ENCODE data around the gene NEUROD6. TPM values are rescaled to one million over a fixed set of nuclear protein-coding genes. Genes with fewer than 3 reads are reported as not detected.

NEUROD6 gene
- total RNA-seq, result not detected

GRCh38 chr7:31340603-31341002 is at the start of gene NEUROD6:
NEUROD6 (minus strand) TSS chr7:31340726; CDS start chr7:31339268, 1,458 bp downstream.
- DNase-seq, result no peak
- Mint-ChIP-seq H3K4me1 (no peaks in the 10 kb centered on the region), H3K27ac (no peak within 1 kb of the TSS), H3K36me3 (ENCODE audit: low read depth) (no peaks in the 10 kb centered on the region), H3K9me3 (no peaks in the 10 kb centered on the region), H3K27me3 (peaks cover 3% of the 10 kb centered on the region), H3K4me3 (no peak within 1 kb of the TSS)
- ChIA-PET CTCF (no interaction called here), POLR2A (no interaction called here)

- ChIA-PET CTCF (no interaction called here), POLR2A (no interaction called here)
- H3K4me3 Mint-ChIP-seq, result no peak overlapping the region
Observed at GRCh38 chr7:31384466-31384865, 43.9 kb upstream of the NEUROD6 start.

GRCh38 chr7:31382722-31383121 is 42.2 kb upstream of the NEUROD6 start:
- Mint-ChIP-seq H3K4me3 (no peak overlapping the region), H3K36me3 (ENCODE audit: low read depth) (no peaks in the 10 kb centered on the region), H3K27ac (no peak overlapping the region), H3K27me3 (no peaks in the 10 kb centered on the region), H3K4me1 (no peaks in the 10 kb centered on the region), H3K9me3 (peaks cover 2% of the 10 kb centered on the region)
- ChIA-PET POLR2A (no interaction called here), CTCF (no interaction called here)
- no peak for DNase-seq

More at GRCh38 chr7:31384466-31384865, 43.9 kb upstream of the NEUROD6 start:
- peaks cover 2% of the 10 kb centered on the region for H3K9me3 Mint-ChIP-seq
- no peak overlapping the region for H3K27ac Mint-ChIP-seq
- no peak for DNase-seq
- H3K4me1 Mint-ChIP-seq, result no peaks in the 10 kb centered on the region
- no peaks in the 10 kb centered on the region for H3K36me3 Mint-ChIP-seq (ENCODE audit: low read depth)
- no peaks in the 10 kb centered on the region for H3K27me3 Mint-ChIP-seq

GRCh38 chr7:31373337-31374289 is 33.1 kb upstream of the NEUROD6 start:
- Mint-ChIP-seq H3K27me3 (no peaks in the 10 kb centered on the region), H3K4me3 (no peak overlapping the region), H3K36me3 (ENCODE audit: low read depth) (no peaks in the 10 kb centered on the region), H3K4me1 (no peaks in the 10 kb centered on the region), H3K9me3 (no peaks in the 10 kb centered on the region), H3K27ac (no peak overlapping the region)
- CTCF ChIA-PET, result no interaction called here
- DNase-seq, result no peak
- POLR2A ChIA-PET, result no interaction called here

DNA sequence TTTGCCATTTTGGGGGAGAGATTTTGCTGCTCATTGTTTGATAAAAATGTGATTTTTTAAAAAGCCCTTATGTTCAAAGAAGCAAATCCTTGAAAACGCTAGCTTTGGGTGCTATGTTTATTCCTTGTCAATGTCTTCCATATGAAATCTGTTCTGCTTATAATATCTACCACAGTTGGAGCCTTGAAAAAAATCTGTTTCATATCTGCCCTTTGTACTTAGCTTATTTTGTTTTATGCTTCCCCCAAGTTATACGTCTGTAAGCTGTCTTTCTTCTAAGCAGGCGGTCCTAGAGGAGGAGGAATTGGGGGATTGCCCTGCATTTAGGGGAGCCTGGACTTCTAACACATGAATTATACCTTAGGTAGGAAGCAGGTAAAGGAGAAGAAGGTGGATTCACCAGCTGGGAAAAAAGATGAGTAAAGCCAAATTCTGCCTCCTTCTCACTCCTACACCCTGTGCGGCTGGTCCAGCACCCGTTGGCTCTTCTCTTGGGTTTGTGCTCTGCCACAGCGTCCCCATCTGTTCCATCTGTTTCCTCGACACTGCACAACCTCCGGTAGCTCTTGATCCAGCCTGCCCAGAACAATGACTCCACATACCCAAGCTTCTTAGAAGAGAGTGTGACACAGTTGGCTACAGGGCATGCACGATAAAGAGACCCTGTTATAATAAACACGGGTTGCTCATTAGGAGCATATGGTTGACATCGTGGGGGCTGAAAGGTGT is 31.9 kb upstream of the NEUROD6 start:
- Mint-ChIP-seq H3K36me3 (ENCODE audit: low read depth) (no peaks in the 10 kb centered on the region), H3K4me3 (no peak overlapping the region), H3K27ac (no peak overlapping the region), H3K9me3 (no peaks in the 10 kb centered on the region), H3K27me3 (no peaks in the 10 kb centered on the region), H3K4me1 (no peaks in the 10 kb centered on the region)
- no peak for DNase-seq
- ChIA-PET POLR2A (no interaction called here), CTCF (no interaction called here)

DNA sequence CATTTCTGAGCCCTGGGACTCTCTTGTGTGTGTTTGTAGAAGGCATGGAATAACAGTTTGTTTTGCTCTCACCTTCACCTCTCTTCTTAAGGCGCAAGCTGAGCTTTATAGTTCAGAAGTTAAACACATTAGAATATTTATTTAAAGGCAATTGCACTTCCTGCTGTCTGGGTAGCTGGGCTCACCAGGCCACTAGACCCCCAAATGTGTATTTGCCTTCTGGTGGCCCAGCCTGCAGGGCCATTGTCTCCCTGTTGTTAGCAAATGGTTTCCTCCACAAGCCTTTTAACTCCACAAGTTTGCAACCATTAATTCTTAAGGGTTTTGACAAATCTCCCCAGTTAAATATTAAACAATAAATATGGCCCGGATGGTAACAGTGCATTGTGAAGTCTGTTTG is 31.1 kb upstream of the NEUROD6 start:
- no peaks in the 10 kb centered on the region for H3K4me1 Mint-ChIP-seq
- no peak for DNase-seq
- H3K9me3 Mint-ChIP-seq, result no peaks in the 10 kb centered on the region
- H3K36me3 Mint-ChIP-seq (ENCODE audit: low read depth), result no peaks in the 10 kb centered on the region
- CTCF ChIA-PET, result no interaction called here
- H3K27ac Mint-ChIP-seq, result no peak overlapping the region
- H3K27me3 Mint-ChIP-seq, result no peaks in the 10 kb centered on the region
- POLR2A ChIA-PET, result no interaction called here
- H3K4me3 Mint-ChIP-seq, result no peak overlapping the region

DNA sequence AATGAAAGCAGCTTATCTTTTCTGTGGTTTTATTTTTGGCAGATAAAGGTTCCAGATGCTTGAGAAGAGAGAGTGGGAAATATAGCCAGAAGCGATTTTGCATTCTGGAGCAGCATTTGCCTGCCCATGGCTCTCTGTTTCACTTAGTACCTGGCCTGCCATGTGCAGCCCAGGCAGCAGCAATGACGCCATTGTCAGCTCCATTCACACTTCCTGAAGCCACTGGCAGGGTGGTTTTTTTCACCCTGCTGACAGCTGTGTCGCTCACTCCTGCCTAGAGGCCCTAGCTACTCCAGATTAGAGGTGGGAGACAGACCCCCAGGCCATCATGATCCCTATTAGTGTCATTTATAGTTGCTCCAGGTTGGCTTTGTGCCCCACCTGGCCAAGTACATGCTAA is 30.1 kb upstream of the NEUROD6 start:
- no peaks in the 10 kb centered on the region for H3K9me3 Mint-ChIP-seq
- CTCF ChIA-PET, result no interaction called here

GRCh38 chr7:31368620-31369019 is 28.1 kb upstream of the NEUROD6 start:
- POLR2A ChIA-PET, result no interaction called here

More for the DNA sequence above, 30.1 kb upstream of the NEUROD6 start:
- no peak overlapping the region for H3K27ac Mint-ChIP-seq
- no peak overlapping the region for H3K4me3 Mint-ChIP-seq
- no peaks in the 10 kb centered on the region for H3K27me3 Mint-ChIP-seq
- no peak for DNase-seq
- H3K4me1 Mint-ChIP-seq, result no peaks in the 10 kb centered on the region
- POLR2A ChIA-PET, result no interaction called here
- H3K36me3 Mint-ChIP-seq (ENCODE audit: low read depth), result no peaks in the 10 kb centered on the region

GRCh38 chr7:31363496-31363895 is 23.0 kb upstream of the NEUROD6 start:
- no peak overlapping the region for H3K27ac Mint-ChIP-seq
- no peak overlapping the region for H3K4me3 Mint-ChIP-seq
- no peaks in the 10 kb centered on the region for H3K27me3 Mint-ChIP-seq
- DNase-seq, result no peak
- CTCF ChIA-PET, result no interaction called here
- H3K36me3 Mint-ChIP-seq (ENCODE audit: low read depth), result no peaks in the 10 kb centered on the region
- H3K4me1 Mint-ChIP-seq, result no peaks in the 10 kb centered on the region
- POLR2A ChIA-PET, result no interaction called here
- no peaks in the 10 kb centered on the region for H3K9me3 Mint-ChIP-seq

More at GRCh38 chr7:31368620-31369019, 28.1 kb upstream of the NEUROD6 start:
- no peak for DNase-seq
- H3K27me3 Mint-ChIP-seq, result no peaks in the 10 kb centered on the region
- no peaks in the 10 kb centered on the region for H3K36me3 Mint-ChIP-seq (ENCODE audit: low read depth)
- no peaks in the 10 kb centered on the region for H3K4me1 Mint-ChIP-seq
- H3K4me3 Mint-ChIP-seq, result no peak overlapping the region
- no peak overlapping the region for H3K27ac Mint-ChIP-seq
- CTCF ChIA-PET, result no interaction called here
- H3K9me3 Mint-ChIP-seq, result no peaks in the 10 kb centered on the region

DNA sequence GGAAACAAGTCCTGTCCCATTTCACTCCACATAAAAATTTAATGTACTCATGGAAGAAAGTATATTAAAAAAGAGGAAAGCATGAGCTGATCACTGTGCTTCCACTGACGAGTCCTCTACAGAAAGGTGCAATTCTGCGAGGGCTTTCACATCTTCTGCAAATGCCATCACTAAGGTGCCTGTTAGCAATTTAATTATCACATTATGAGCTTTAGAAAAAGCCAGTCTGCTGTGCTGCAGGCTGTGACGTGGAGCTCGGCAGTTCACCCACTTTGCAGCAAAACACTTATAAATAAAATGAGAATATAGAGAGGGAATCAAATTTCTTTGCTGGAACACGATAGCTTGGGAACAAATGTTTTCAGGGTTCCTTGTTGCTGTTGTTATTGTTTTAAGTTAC is 22.5 kb upstream of the NEUROD6 start:
- Mint-ChIP-seq H3K9me3 (peaks cover 1% of the 10 kb centered on the region), H3K27ac (no peak overlapping the region), H3K4me1 (no peaks in the 10 kb centered on the region), H3K4me3 (no peak overlapping the region), H3K36me3 (ENCODE audit: low read depth) (no peaks in the 10 kb centered on the region), H3K27me3 (no peaks in the 10 kb centered on the region)
- ChIA-PET POLR2A (no interaction called here), CTCF (no interaction called here)
- DNase-seq, result no peak

- H3K36me3 Mint-ChIP-seq (ENCODE audit: low read depth), result no peaks in the 10 kb centered on the region
- DNase-seq, result no peak
- CTCF ChIA-PET, result no interaction called here
- no peaks in the 10 kb centered on the region for H3K27me3 Mint-ChIP-seq
- no peak overlapping the region for H3K27ac Mint-ChIP-seq
- H3K4me3 Mint-ChIP-seq, result no peak overlapping the region
- POLR2A ChIA-PET, result no interaction called here
- peaks cover 6% of the 10 kb centered on the region for H3K9me3 Mint-ChIP-seq
- no peaks in the 10 kb centered on the region for H3K4me1 Mint-ChIP-seq
Observed at GRCh38 chr7:31362401-31362800, 21.9 kb upstream of the NEUROD6 start.

DNA sequence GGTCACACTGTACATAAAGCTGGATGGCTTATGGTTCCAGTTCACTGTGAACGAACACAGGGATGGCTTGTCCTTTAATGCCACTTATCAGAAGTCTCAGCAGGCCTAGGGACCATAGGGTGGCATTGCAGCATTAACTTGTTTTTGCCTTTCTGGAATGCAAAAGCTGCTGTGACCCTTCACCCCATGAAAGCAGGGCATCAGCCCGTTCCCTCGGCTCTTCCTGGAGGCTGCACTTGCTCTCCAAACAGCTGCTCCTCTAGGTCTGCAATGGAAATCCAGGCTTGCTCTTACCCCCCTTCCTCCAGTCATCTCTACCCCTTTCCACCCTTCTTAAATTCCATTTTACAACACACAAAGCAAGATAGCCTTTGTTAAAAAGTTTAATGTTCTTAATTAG is 17.9 kb upstream of the NEUROD6 start:
- no peak for DNase-seq
- Mint-ChIP-seq H3K27me3 (no peaks in the 10 kb centered on the region), H3K4me1 (no peaks in the 10 kb centered on the region), H3K27ac (no peak overlapping the region), H3K36me3 (ENCODE audit: low read depth) (no peaks in the 10 kb centered on the region), H3K4me3 (no peak overlapping the region), H3K9me3 (peaks cover 6% of the 10 kb centered on the region)
- CTCF ChIA-PET, result no interaction called here
- POLR2A ChIA-PET, result no interaction called here

DNA sequence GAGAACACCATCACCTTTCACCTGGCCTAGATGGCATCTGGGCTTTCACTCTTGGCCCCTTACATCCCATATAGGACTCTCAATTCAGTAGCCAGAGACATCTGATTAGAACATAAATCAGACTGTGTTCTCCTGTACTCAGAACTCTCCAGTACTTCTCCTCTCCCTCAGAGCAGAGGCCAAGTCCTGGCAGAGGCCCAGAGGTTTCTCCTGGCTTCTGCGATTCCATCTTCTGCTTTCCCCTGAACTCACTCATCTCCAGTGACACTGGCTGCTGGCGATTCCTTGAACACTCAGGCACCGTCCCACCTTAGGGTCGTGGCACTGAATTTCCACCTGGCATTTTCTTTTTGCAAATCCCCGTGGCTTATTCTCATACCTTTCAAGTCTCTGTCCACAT is 4.9 kb upstream of the NEUROD6 start:
- Mint-ChIP-seq H3K27me3 (no peaks in the 10 kb centered on the region), H3K4me3 (no peak overlapping the region), H3K36me3 (ENCODE audit: low read depth) (no peaks in the 10 kb centered on the region), H3K9me3 (no peaks in the 10 kb centered on the region), H3K4me1 (no peaks in the 10 kb centered on the region), H3K27ac (no peak overlapping the region)
- DNase-seq, result no peak
- POLR2A ChIA-PET, result no interaction called here
- CTCF ChIA-PET, result no interaction called here

Measured in activated CD4-positive, alpha-beta memory T cell treated with anti-CD3 and anti-CD28 coated beads, Interleukin-2, amount 10 ng/mL, durations not matched to agents 7 days and 5 days (primary cell).